Esophagus squamous epithelium (tissue), 5 donors: Measurements from ENCODE around the gene CTSL. TPM values are rescaled to one million over a fixed set of nuclear protein-coding genes. Genes with fewer than 3 reads are reported as not detected.

Experiments used
- DNase-seq: peaks from one replicate; lab custom pipeline; 2025; lab: John Stamatoyannopoulos, UW
- H3K27ac ChIP-seq, 4 donors: fragments of 200-600 bp; sonication (generic); one replicate each; pipeline ENCODE4 v1.5.1; 2016 to 2019; ENCODE audit warnings: mild to moderate bottlenecking in 1 of 4
- H3K27me3 ChIP-seq, 4 donors: fragments of 200-600 bp; sonication (generic); 1 replicate in 3 of 4; 2 replicates in 1 of 4; pipeline versions ENCODE4 v1.5.1 to v1.6.0; 2017 to 2021; ENCODE audit warnings: antibody characterized with exemption in 1 of 4
- H3K36me3 ChIP-seq, 3 donors: fragments of 200-600 bp; sonication (generic); one replicate each; pipeline ENCODE4 v1.5.1; 2016 to 2019
- H3K4me1 ChIP-seq, 3 donors: fragments of 200-600 bp; sonication (generic); one replicate each; pipeline ENCODE4 v1.5.1; 2017 to 2019
- H3K4me3 ChIP-seq, 4 donors: fragments of 200-600 bp; sonication (generic); 1 replicate in 3 of 4; 2 replicates in 1 of 4; pipeline ENCODE4 v1.5.1; 2016 to 2019; ENCODE audit warnings: mild to moderate bottlenecking in 2 of 4, moderate library complexity in 1 of 4
- H3K9me3 ChIP-seq, 3 donors: fragments of 200-600 bp; sonication (generic); one replicate each; pipeline ENCODE4 v1.5.1; 2016 to 2019
- CTCF ChIP-seq, 6 experiments: fragments of 450-650 bp in 4 of 6; fragments of 200-600 bp in 2 of 6; sonication (generic) in 2 of 6; IDR thresholded peaks; one replicate each; pipeline ENCODE4 v1.5.1; 2016 to 2019; ENCODE audit warnings: antibody characterized with exemption in 6 of 6, mild to moderate bottlenecking in 4 of 6, moderate library complexity in 4 of 6
- POLR2A ChIP-seq, 4 donors: fragments of 450-650 bp; IDR thresholded peaks; one replicate each; pipeline ENCODE4 v1.6.1; 2017; ENCODE audit warnings: antibody characterized with exemption in 4 of 4, mild to moderate bottlenecking in 4 of 4, moderate library complexity in 3 of 4
- WGBS, 2 donors: methylation state at CpG; one replicate each; pipeline ENCODE4 v1.1.5; 2018; 5-methylcytosine and 5-hydroxymethylcytosine counted together
- intact Hi-C: fragments of 100-400 bp; cut with DNase I; formaldehyde crosslinking; loops from one replicate; pipeline ENCODE4 v1.15.0; 2022
- total RNA-seq, 4 donors: library from RNA; depleted of rRNA; stranded (reverse); fragments of >200 nt; gene quantifications; one replicate each; pipeline ENCODE4 v1.1.0, GENCODE V29; 2016
- donor health status: DM: yes; HTN: yes; CAD: no.

CTSL gene
- total RNA-seq, 4 donors from 2014 or later, result 7.6 to 64.2 (median 42.4) TPM

- H3K27me3 ChIP-seq, result peaks cover 0 to 8% (median 0%) of the 10 kb centered on the region in 4 donors
- 89 to 91% methylated on average over 2 of the region's 2 CpGs for WGBS, 2 donors
- H3K4me3 ChIP-seq, result no peak overlapping the region
- no peaks in the 10 kb centered on the region for H3K9me3 ChIP-seq
- H3K4me1 ChIP-seq, result peaks cover 4 to 38% (median 4%) of the 10 kb centered on the region in 3 donors
- TF ChIP-seq POLR2A (IDR thresholded peaks at IDR 0.05), result no peak
- TF ChIP-seq CTCF (IDR thresholded peaks at IDR 0.05), result no peak
- intact Hi-C loops, result no loop called here
- peaks cover 0 to 31% (median 0%) of the 10 kb centered on the region in 3 donors for H3K36me3 ChIP-seq
- DNase-seq, result no peak
- H3K27ac ChIP-seq, result no peak overlapping the region
Measured at GRCh38 chr9:87729246-87729645, 3.3 kb downstream of the CTSL start.

GRCh38 chr9:87731321-87731720, 5.4 kb downstream of the CTSL start:
- no peak overlapping the region for H3K4me3 ChIP-seq
- peaks cover 4 to 26% (median 4%) of the 10 kb centered on the region in 3 donors for H3K4me1 ChIP-seq
- no peaks in the 10 kb centered on the region for H3K9me3 ChIP-seq
- 82 to 87% methylated on average over 2 of the region's 2 CpGs for WGBS, 2 donors
- H3K27me3 ChIP-seq, result peaks cover 0 to 6% (median 0%) of the 10 kb centered on the region in 4 donors
- intact Hi-C loops, result no loop called here
- TF ChIP-seq POLR2A (IDR thresholded peaks at IDR 0.05), result no peak
- no peak for TF ChIP-seq CTCF (IDR thresholded peaks at IDR 0.05)
- no peak overlapping the region for H3K27ac ChIP-seq
- DNase-seq, result no peak
- H3K36me3 ChIP-seq, result peaks cover 0 to 31% (median 0%) of the 10 kb centered on the region in 3 donors

- Histone ChIP-seq H3K36me3 (peaks cover 0 to 31% (median 0%) of the 10 kb centered on the region in 3 donors), H3K9me3 (no peaks in the 10 kb centered on the region), H3K4me1 (peaks cover 0 to 15% (median 0%) of the 10 kb centered on the region in 3 donors), H3K27me3 (peaks cover 0 to 6% (median 0%) of the 10 kb centered on the region in 4 donors), H3K4me3 (no peak overlapping the region), H3K27ac (no peak overlapping the region)
- WGBS, 2 donors, result 50 to 86% methylated on average over 1 of the region's 1 CpG
- TF ChIP-seq POLR2A (IDR thresholded peaks at IDR 0.05) (no peak), CTCF (IDR thresholded peaks at IDR 0.05) (no peak)
- intact Hi-C loops, result no loop called here
- no peak for DNase-seq
Measured at GRCh38 chr9:87732344-87732743, 6.4 kb downstream of the CTSL start.

GRCh38 chr9:87732756-87733155, 6.8 kb downstream of the CTSL start:
- intact Hi-C loops, result no loop called here
- peaks cover 0 to 11% (median 0%) of the 10 kb centered on the region in 3 donors for H3K4me1 ChIP-seq
- no peak for DNase-seq
- no peak overlapping the region for H3K27ac ChIP-seq
- H3K9me3 ChIP-seq, result no peaks in the 10 kb centered on the region
- peaks cover 0 to 31% (median 0%) of the 10 kb centered on the region in 3 donors for H3K36me3 ChIP-seq
- H3K4me3 ChIP-seq, result no peak overlapping the region
- 69 to 70% methylated on average over 3 of the region's 3 CpGs for WGBS, 2 donors
- TF ChIP-seq CTCF (IDR thresholded peaks at IDR 0.05) (no peak), POLR2A (IDR thresholded peaks at IDR 0.05) (no peak)
- peaks cover 0 to 6% (median 0%) of the 10 kb centered on the region in 4 donors for H3K27me3 ChIP-seq

GRCh38 chr9:87733273-87734052, 7.5 kb downstream of the CTSL start:
- peaks cover 0 to 4% (median 0%) of the 10 kb centered on the region in 3 donors for H3K4me1 ChIP-seq
- H3K4me3 ChIP-seq, result no peak overlapping the region
- intact Hi-C loops, result no loop called here
- 86 to 87% methylated on average over 7 of the region's 7 CpGs for WGBS, 2 donors
- no peak overlapping the region for H3K27ac ChIP-seq
- no peak for TF ChIP-seq CTCF (IDR thresholded peaks at IDR 0.05)
- TF ChIP-seq POLR2A (IDR thresholded peaks at IDR 0.05), result no peak
- H3K9me3 ChIP-seq, result no peaks in the 10 kb centered on the region
- peaks cover 0 to 6% (median 0%) of the 10 kb centered on the region in 4 donors for H3K27me3 ChIP-seq
- no peak for DNase-seq
- peaks cover 0 to 28% (median 0%) of the 10 kb centered on the region in 3 donors for H3K36me3 ChIP-seq
